Esophagus squamous epithelium (tissue), 4 donors: ENCODE data around the gene CRYGB.
"Not testable (repeated sequence)": the region's sequence is repeated elsewhere in the genome, so short reads cannot be mapped to it uniquely, and the experiment has no call there.

Experiments used
- CTCF ChIP-seq, 6 experiments: fragments of 450-650 bp in 4 of 6; fragments of 200-600 bp in 2 of 6; sonication (generic) in 2 of 6; IDR thresholded peaks; one replicate each; pipeline ENCODE4 v1.5.1; 2016 to 2019; ENCODE audit warnings: antibody characterized with exemption in 6 of 6, mild to moderate bottlenecking in 4 of 6, moderate library complexity in 4 of 6
- POLR2A ChIP-seq, 4 donors: fragments of 450-650 bp; IDR thresholded peaks; one replicate each; pipeline ENCODE4 v1.6.1; 2017; ENCODE audit warnings: antibody characterized with exemption in 4 of 4, mild to moderate bottlenecking in 4 of 4, moderate library complexity in 3 of 4

- not testable (repeated sequence) for TF ChIP-seq CTCF, POLR2A (IDR thresholded peaks at IDR 0.05)
Measured at GRCh38 chr2:208112273-208112745, 33.6 kb downstream of the CRYGB start.
